Cardiac fibroblast (primary cell): Measurements from ENCODE around the gene IGFBP4.
A peak's percentile ranks its signal among the peaks of the same experiment; 100 is the strongest.

Source experiments
- DNase-seq, 2 donors: peaks; one replicate each; pipeline versions ENCODE4 v3.0.0 to v3.0.0-alpha.2; 2010; ENCODE audit warnings: low read depth in 2 of 2
- H3K4me3 ChIP-seq, 2 donors: replicated peaks in 1 of 2; 1 replicate in 1 of 2; 2 replicates in 1 of 2; pipeline ENCODE4 v1.5.1; 2011; ENCODE audit warnings: low read depth in 2 of 2, low read length in 2 of 2, mild to moderate bottlenecking in 2 of 2, moderate library complexity in 1 of 2
- CTCF ChIP-seq: IDR thresholded peaks from one replicate; pipeline ENCODE4 v1.5.1; 2011; ENCODE audit warnings: low read depth, mild to moderate bottlenecking, low read length, inconsistent platforms

Gene IGFBP4

GRCh38 chr17:40448639-40449261 is 5.5 kb downstream of the IGFBP4 start:
- peak overlapping the region in 1 of 2 donors; percentile 98 for H3K4me3 ChIP-seq
- peak; percentile 38 to 43 for DNase-seq
- TF ChIP-seq CTCF, result no peak

GRCh38 chr17:40450175-40450574 is 6.9 kb downstream of the IGFBP4 start:
- TF ChIP-seq CTCF, result peak; percentile 74
- peak; percentile 65 to 69 for DNase-seq
- no peak overlapping the region for H3K4me3 ChIP-seq

- DNase-seq, result peak; percentile 87 to 98
- no peak overlapping the region for H3K4me3 ChIP-seq
- TF ChIP-seq CTCF, result no peak
Measured at GRCh38 chr17:40451420-40451819, 8.2 kb downstream of the IGFBP4 start.

GRCh38 chr17:40452216-40452787 is 9.1 kb downstream of the IGFBP4 start:
- no peak overlapping the region for H3K4me3 ChIP-seq
- DNase-seq, result peak; percentile 91 to 96
- no peak for TF ChIP-seq CTCF

GRCh38 chr17:40452921-40453378 is 9.7 kb downstream of the IGFBP4 start:
- peak in 1 of 2 donors; percentile 55 for DNase-seq
- H3K4me3 ChIP-seq, result no peak overlapping the region

GRCh38 chr17:40453881-40454612 is 10.8 kb downstream of the IGFBP4 start:
- no peak overlapping the region for H3K4me3 ChIP-seq
- TF ChIP-seq CTCF, result no peak
- DNase-seq, result peak; percentile 34 to 53

More at GRCh38 chr17:40452921-40453378, 9.7 kb downstream of the IGFBP4 start:
- TF ChIP-seq CTCF, result no peak
